SK-N-DZ (cell line): ENCODE data around the gene RAC2. TPM values are rescaled to one million over a fixed set of nuclear protein-coding genes. Genes with fewer than 3 reads are reported as not detected.

Source experiments
- DNase-seq: peaks from one replicate; pipeline ENCODE4 v3.0.0-alpha.2; 2015; ENCODE audit warnings: low spot score
- polyA plus RNA-seq, 2 experiments: library from polyadenylated mRNA; depleted of rRNA; stranded (reverse); fragments of >200 nt; gene quantifications; 2 replicates each; pipeline ENCODE4 v1.2.3, GENCODE V29; 2014

RAC2 gene
- polyA plus RNA-seq (2014; cell fraction: cytosol; rRNA removed): 0.44 and 0.71 TPM in 2 replicates
- not detected in 2 replicates for polyA plus RNA-seq (2014; cell fraction: nucleus; rRNA removed)

- DNase-seq: no peak
These were observed at the start of gene RAC2 for GRCh38 chr22:37244114-37244921. Gene RAC2, minus strand, starts transcription at chr22:37244269. Its CDS starts 121 bp downstream, at chr22:37244148.

- DNase-seq: no peak
These were observed 49.1 kb upstream of the RAC2 start for GRCh38 chr22:37293172-37293571.

GRCh38 chr22:37292641-37293040 lies 48.6 kb upstream of the RAC2 start:
- DNase-seq: no peak

GRCh38 chr22:37291559-37292298 lies 47.7 kb upstream of the RAC2 start:
- DNase-seq: no peak

- DNase-seq: no peak
These were observed 46.7 kb upstream of the RAC2 start for GRCh38 chr22:37290737-37291136.

- DNase-seq: no peak
These were observed 45.2 kb upstream of the RAC2 start for GRCh38 chr22:37289156-37289735.

- DNase-seq: no peak
These were observed 44.5 kb upstream of the RAC2 start for GRCh38 chr22:37288521-37288920.

GRCh38 chr22:37287550-37287951 lies 43.5 kb upstream of the RAC2 start:
- no peak for DNase-seq

GRCh38 chr22:37285937-37286336 lies 41.9 kb upstream of the RAC2 start:
- DNase-seq: no peak

- DNase-seq: no peak
These were observed 40.8 kb upstream of the RAC2 start for GRCh38 chr22:37284805-37285355.

GRCh38 chr22:37284126-37284804 lies 40.2 kb upstream of the RAC2 start:
- no peak for DNase-seq

- no peak for DNase-seq
These were observed 39.4 kb upstream of the RAC2 start for GRCh38 chr22:37283393-37283937.

GRCh38 chr22:37282385-37282677 lies 38.3 kb upstream of the RAC2 start, which contains the start of gene CYTH4:
Gene CYTH4, plus strand, starts transcription at chr22:37282508. Its CDS starts 62 bp downstream, at chr22:37282570.
- DNase-seq: no peak

- no peak for DNase-seq
These were observed 37.7 kb upstream of the RAC2 start for GRCh38 chr22:37281646-37282384.

- DNase-seq: no peak
These were observed 37.1 kb upstream of the RAC2 start for GRCh38 chr22:37281195-37281594.

- DNase-seq: no peak
These were observed 36.6 kb upstream of the RAC2 start for GRCh38 chr22:37280718-37281117.

GRCh38 chr22:37279331-37280181 lies 35.5 kb upstream of the RAC2 start:
- DNase-seq: no peak

GRCh38 chr22:37278261-37278660 lies 34.2 kb upstream of the RAC2 start:
- DNase-seq: no peak

- DNase-seq: no peak
These were observed 33.3 kb upstream of the RAC2 start for GRCh38 chr22:37277384-37277783.

GRCh38 chr22:37276776-37277175 lies 32.7 kb upstream of the RAC2 start:
- no peak for DNase-seq
